22Rv1 (cell line): Measurements from ENCODE around the gene EXOG.

Experiments used
- H3K27ac ChIP-seq: fragments of 450-650 bp; 2 replicates; pipeline ENCODE4 v1.5.1; 2017
- ZFX ChIP-seq: fragments of 450-650 bp; IDR thresholded peaks from 2 replicates; pipeline ENCODE4 v1.6.1; 2017; ENCODE audit warnings: antibody characterized with exemption, borderline replicate concordance
- TF ChIP-seq, protein P1 (sequence below): fragments of 450-650 bp; IDR thresholded peaks from 2 replicates; pipeline ENCODE4 v1.5.1; 2017; ENCODE audit warnings: mild to moderate bottlenecking

Gene EXOG

DNA sequence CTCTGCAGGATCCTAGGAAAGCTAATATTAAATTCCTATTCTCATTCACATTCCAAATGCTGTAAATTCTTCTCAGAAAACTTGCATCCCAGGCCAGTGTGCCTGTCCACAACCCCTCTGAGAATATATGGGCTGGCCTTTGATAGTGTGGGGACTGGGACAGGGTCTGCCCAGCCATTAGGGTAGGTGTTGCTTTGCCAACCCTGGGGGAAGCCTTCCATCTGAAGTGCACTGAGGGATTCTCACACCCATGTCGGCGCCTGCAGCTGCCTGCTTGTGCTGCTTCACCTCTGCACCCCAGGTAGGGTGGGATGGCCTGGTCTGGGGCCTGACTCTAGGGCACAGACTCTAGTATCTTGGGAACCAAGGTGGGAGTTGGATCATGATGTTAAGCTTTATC lies 15.2 kb upstream of the EXOG start:
- H3K27ac ChIP-seq, result no peak overlapping the region
- TF ChIP-seq ZFX, result no peak
- TF ChIP-seq, protein P1, sequence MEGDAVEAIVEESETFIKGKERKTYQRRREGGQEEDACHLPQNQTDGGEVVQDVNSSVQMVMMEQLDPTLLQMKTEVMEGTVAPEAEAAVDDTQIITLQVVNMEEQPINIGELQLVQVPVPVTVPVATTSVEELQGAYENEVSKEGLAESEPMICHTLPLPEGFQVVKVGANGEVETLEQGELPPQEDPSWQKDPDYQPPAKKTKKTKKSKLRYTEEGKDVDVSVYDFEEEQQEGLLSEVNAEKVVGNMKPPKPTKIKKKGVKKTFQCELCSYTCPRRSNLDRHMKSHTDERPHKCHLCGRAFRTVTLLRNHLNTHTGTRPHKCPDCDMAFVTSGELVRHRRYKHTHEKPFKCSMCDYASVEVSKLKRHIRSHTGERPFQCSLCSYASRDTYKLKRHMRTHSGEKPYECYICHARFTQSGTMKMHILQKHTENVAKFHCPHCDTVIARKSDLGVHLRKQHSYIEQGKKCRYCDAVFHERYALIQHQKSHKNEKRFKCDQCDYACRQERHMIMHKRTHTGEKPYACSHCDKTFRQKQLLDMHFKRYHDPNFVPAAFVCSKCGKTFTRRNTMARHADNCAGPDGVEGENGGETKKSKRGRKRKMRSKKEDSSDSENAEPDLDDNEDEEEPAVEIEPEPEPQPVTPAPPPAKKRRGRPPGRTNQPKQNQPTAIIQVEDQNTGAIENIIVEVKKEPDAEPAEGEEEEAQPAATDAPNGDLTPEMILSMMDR, result no peak

DNA sequence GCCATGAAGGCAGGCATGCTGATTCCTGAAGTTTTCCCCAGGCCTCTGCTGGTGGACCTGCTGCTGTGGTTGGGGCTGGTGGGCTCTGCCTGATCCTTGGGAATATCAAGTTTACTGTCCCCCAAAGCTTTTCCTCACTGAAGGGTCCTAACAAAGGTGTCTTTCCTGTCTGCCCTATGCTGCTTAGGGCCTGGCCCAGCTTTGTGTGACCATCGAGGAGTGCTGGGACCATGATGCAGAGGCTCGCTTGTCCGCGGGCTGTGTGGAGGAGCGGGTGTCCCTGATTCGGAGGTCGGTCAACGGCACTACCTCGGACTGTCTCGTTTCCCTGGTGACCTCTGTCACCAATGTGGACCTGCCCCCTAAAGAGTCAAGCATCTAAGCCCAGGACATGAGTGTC lies 13.2 kb upstream of the EXOG start:
- H3K27ac ChIP-seq, result no peak overlapping the region
- TF ChIP-seq ZFX, result no peak
- TF ChIP-seq, protein P1, result no peak

DNA sequence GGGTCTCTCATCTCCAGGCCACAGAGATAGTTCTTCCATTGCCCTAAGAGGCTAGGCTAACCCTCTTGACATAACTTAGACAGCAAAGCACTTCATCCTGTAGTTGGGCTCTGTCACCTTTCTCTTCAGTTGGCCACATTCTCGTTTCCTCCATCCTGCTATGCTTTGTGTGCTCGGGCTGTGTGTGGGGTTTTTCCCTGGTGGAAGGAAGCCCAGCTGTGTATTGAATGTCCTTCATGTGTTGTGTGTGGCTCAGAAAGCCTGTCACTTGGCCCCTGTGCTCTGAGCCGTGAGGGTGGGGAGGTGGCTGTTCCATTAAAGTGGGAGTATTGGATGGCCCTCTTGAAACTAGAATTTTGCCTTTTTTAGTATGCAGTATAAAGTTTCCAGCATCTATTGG lies 8.8 kb upstream of the EXOG start:
- H3K27ac ChIP-seq, result no peak overlapping the region
- TF ChIP-seq, protein P1, result no peak
- TF ChIP-seq ZFX, result no peak

DNA sequence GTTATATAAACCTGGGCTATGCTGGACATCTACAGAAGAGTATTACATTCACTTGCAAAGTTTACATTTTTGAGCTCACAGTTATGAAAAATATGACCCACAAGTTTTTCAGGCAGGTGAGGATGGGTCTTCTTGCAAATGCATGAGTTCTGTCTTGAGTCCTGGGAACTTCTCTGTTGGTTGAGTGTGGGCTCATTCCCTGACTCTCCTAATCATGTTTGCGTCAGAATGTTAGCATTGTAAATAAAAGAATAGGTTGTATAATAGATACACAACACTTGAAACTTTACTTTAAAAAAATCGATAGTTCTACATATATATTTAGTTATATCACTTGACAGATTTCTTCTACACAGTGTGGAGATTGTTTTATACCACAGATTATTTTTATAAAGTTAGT lies 7.2 kb upstream of the EXOG start:
- TF ChIP-seq, protein P1, result no peak
- no peak for TF ChIP-seq ZFX
- H3K27ac ChIP-seq, result no peak overlapping the region

DNA sequence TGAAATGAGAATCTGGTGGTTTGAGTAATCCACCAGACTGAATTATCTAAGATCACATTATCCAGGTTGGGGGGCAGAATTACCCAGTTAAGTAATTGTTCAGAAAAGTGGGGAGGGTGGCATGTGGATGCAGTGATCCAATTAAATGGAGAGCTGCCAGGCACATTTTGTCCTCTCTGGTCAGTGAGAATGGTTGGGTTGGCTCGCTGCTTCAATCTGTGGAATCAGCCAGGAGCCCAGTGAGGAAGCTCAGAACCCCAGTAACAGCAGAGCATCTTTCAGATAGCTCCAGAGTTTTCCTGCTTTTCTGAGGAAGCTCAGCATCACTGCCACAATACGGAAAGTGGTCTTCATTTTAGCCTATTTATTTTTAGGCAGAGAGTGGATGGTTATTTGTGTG lies 6.4 kb upstream of the EXOG start:
- H3K27ac ChIP-seq, result no peak overlapping the region
- TF ChIP-seq ZFX, result no peak
- TF ChIP-seq, protein P1, result no peak

DNA sequence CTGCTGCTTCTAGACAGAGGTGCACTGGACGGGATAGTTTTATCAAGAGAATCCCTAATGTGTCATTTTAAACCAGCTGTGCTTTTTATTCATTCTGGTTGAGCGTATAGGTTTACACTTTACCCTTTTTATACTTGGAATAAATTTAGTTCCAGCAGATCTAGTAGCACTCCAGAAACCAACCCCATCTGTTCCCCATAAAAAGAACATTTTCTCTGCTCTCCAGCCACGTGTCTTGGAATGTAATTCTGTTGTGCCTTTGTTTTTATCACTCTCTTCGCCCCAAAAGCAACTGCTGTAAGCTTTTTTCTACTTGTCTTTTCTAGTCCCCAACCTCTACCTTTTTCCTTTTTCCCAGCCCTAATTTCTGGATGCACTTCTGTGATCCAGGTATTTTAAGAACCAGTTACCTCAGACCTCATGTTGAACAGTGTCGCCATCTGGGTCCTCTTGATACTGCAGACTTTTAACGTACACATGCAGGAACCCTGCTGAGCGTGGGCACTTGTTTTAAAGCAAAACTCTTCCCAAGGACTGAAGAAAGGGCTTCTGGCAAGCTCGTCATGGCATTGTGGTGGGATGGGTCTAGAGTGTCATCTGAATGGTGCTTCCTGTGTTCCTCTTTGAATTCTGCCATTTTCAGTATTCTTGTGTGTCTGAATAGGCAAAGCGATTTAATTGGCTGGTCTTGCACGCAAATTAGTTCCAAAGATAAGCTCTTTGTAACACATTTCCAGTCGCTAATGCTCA lies 5.7 kb upstream of the EXOG start:
- TF ChIP-seq, protein P1, result no peak
- TF ChIP-seq ZFX, result no peak
- no peak overlapping the region for H3K27ac ChIP-seq

DNA sequence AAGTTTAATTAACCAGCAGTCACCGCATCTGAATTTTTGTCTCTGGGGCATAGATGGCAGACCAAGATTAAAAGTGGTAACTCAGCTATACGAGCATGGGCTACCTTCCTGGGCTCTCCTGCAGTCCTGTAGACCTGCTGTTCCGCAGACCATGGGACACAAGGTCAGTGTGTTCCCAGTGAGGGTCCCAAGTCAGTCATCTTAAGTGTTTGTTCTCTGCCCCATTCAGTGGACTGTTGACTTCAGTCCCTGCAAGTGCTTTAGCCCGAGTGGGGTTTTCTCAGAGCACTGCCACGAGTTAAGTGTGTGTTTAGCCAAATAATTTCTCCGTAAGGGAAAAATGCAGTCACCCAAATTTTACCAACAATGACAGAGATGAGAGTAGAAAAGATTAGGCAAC lies 4.9 kb upstream of the EXOG start:
- TF ChIP-seq, protein P1, result no peak
- no peak for TF ChIP-seq ZFX
- H3K27ac ChIP-seq, result no peak overlapping the region
